Erythroblast (primary cell): ENCODE measurements around the gene ST3GAL3.

Experiments
- DNase-seq, 2 experiments: peaks; one replicate each; lab custom pipeline; 2025; lab: John Stamatoyannopoulos, UW
- GATA1 ChIP-seq: IDR thresholded peaks from 2 replicates; pipeline ENCODE4 v1.6.1; 2011; ENCODE audit warnings: low read depth, mild to moderate bottlenecking, control low read depth, low read length, moderate library complexity
- POLR2A ChIP-seq: IDR thresholded peaks from 2 replicates; pipeline ENCODE4 v1.6.1; 2011; ENCODE audit warnings: mild to moderate bottlenecking, low read length

Gene ST3GAL3

GRCh38 chr1:43980255-43981134 lies 273.2 kb downstream of the ST3GAL3 start:
- no peak for DNase-seq
- TF ChIP-seq GATA1 (no peak), POLR2A (no peak)
